H9 (cell line): ENCODE measurements around the gene NUP35. TPM values are rescaled to one million over a fixed set of nuclear protein-coding genes. Genes with fewer than 3 reads are reported as not detected.

Source experiments
- DNase-seq: peaks from one replicate; pipeline ENCODE4 v3.0.0-alpha.2; 2017
- H2AFZ ChIP-seq: one replicate; pipeline ENCODE4 v1.6.1; 2013; ENCODE audit warnings: mild to moderate bottlenecking, low read length, control low read depth, moderate library complexity
- H2AK5ac ChIP-seq: 2 replicates; pipeline ENCODE4 v1.6.1; 2013; ENCODE audit warnings: low read length, control low read depth, mixed read lengths; ENCODE audit not compliant: insufficient read length
- H2BK120ac ChIP-seq: one replicate; pipeline ENCODE4 v1.6.1; 2013; ENCODE audit warnings: low read depth, mild to moderate bottlenecking, low read length, control low read depth, inconsistent platforms; ENCODE audit not compliant: poor library complexity, severe bottlenecking
- H2BK12ac ChIP-seq: 2 replicates; pipeline ENCODE4 v1.6.1; 2013; ENCODE audit warnings: low read length, control low read depth, mixed read lengths, low read depth; ENCODE audit not compliant: insufficient read length
- H2BK15ac ChIP-seq: 2 replicates; pipeline ENCODE4 v1.6.1; 2013; ENCODE audit warnings: low read depth, low read length, control low read depth
- H2BK20ac ChIP-seq: one replicate; pipeline ENCODE4 v1.6.1; 2013; ENCODE audit warnings: low read depth, mild to moderate bottlenecking, low read length, control low read depth, inconsistent platforms; ENCODE audit not compliant: poor library complexity, severe bottlenecking
- H2BK5ac ChIP-seq: 2 replicates; pipeline ENCODE4 v1.6.1; 2013; ENCODE audit warnings: low read length, control low read depth, mixed read lengths; ENCODE audit not compliant: insufficient read length
- H3K14ac ChIP-seq: 2 replicates; pipeline ENCODE4 v1.6.1; 2013; ENCODE audit warnings: low read length, control low read depth; ENCODE audit not compliant: insufficient read depth
- H3K18ac ChIP-seq: 2 replicates; pipeline ENCODE4 v1.6.1; 2013; ENCODE audit warnings: low read depth, mild to moderate bottlenecking, mixed read lengths, low read length, control low read depth; ENCODE audit not compliant: insufficient read length
- H3K23ac ChIP-seq: 2 replicates; pipeline ENCODE4 v1.6.1; 2013; ENCODE audit warnings: low read length, control low read depth, mixed read lengths, low read depth; ENCODE audit not compliant: insufficient read length
- H3K23me2 ChIP-seq: 2 replicates; pipeline ENCODE4 v1.6.1; 2013; ENCODE audit warnings: low read depth, mild to moderate bottlenecking, mixed read lengths, low read length, control low read depth; ENCODE audit not compliant: insufficient read length, poor library complexity, severe bottlenecking
- H3K27ac ChIP-seq: 2 replicates; pipeline ENCODE4 v1.5.1; 2013; ENCODE audit warnings: low read length, control low read depth, mixed read lengths, low read depth; ENCODE audit not compliant: insufficient read length
- H3K27me3 ChIP-seq: 2 replicates; pipeline ENCODE4 v1.6.1; 2013; ENCODE audit warnings: low read length, control low read depth, inconsistent platforms; ENCODE audit not compliant: insufficient read depth
- H3K4ac ChIP-seq: 2 replicates; pipeline ENCODE4 v1.6.1; 2013; ENCODE audit warnings: low read depth, mild to moderate bottlenecking, control low read depth, inconsistent platforms, low read length, moderate library complexity
- H3K4me1 ChIP-seq: 2 replicates; pipeline ENCODE4 v1.6.1; 2013; ENCODE audit warnings: low read length, control low read depth, inconsistent platforms; ENCODE audit not compliant: insufficient read depth
- H3K4me2 ChIP-seq: 2 replicates; pipeline ENCODE4 v1.6.1; 2013; ENCODE audit warnings: low read length, control low read depth, mixed read lengths; ENCODE audit not compliant: insufficient read length, insufficient read depth
- H3K56ac ChIP-seq: 2 replicates; pipeline ENCODE4 v1.6.1; 2013; ENCODE audit warnings: low read depth, mild to moderate bottlenecking, mixed read lengths, low read length, control low read depth; ENCODE audit not compliant: insufficient read length
- H3K79me1 ChIP-seq: 2 replicates; pipeline ENCODE4 v1.6.1; 2013; ENCODE audit warnings: low read depth, mild to moderate bottlenecking, moderate library complexity, low read length, control low read depth, inconsistent platforms; ENCODE audit not compliant: insufficient read depth, poor library complexity, severe bottlenecking
- H3K79me2 ChIP-seq: 2 replicates; pipeline ENCODE4 v1.6.1; 2013; ENCODE audit warnings: low read length, control low read depth, inconsistent platforms; ENCODE audit not compliant: insufficient read depth
- H3K9ac ChIP-seq: 2 replicates; pipeline ENCODE4 v1.6.1; 2013; ENCODE audit warnings: low read length, control low read depth, mixed read lengths; ENCODE audit not compliant: insufficient read length; ENCODE audit errors: extremely low read depth
- H3K9me3 ChIP-seq: one replicate; pipeline ENCODE4 v1.6.1; 2013; ENCODE audit warnings: low read depth, low read length, inconsistent platforms; ENCODE audit not compliant: control insufficient read depth
- H3T11ph ChIP-seq: one replicate; pipeline ENCODE4 v1.6.1; 2013; ENCODE audit warnings: mild to moderate bottlenecking, low read length, control low read depth, inconsistent platforms
- H4K20me1 ChIP-seq: one replicate; pipeline ENCODE4 v1.6.1; 2013; ENCODE audit not compliant: control insufficient read depth, insufficient read length, insufficient read depth
- H4K5ac ChIP-seq: 2 replicates; pipeline ENCODE4 v1.6.1; 2013; ENCODE audit warnings: low read depth, mild to moderate bottlenecking, mixed read lengths, low read length, control low read depth; ENCODE audit not compliant: insufficient read length
- H4K8ac ChIP-seq: replicated peaks from 2 replicates; pipeline ENCODE4 v1.6.1; 2013; ENCODE audit warnings: low read length, control low read depth, mixed read lengths, low read depth; ENCODE audit not compliant: insufficient read length
- H4K91ac ChIP-seq: 2 replicates; pipeline ENCODE4 v1.6.1; 2013; ENCODE audit warnings: low read depth, mild to moderate bottlenecking, moderate library complexity, mixed read lengths, low read length, control low read depth; ENCODE audit not compliant: insufficient read length
- H3K27ac Mint-ChIP-seq, 3 experiments: 2 replicates in 2 of 3; 3 replicates in 1 of 3; pipeline ENCODE4 v1.8.0; 2020 to 2021; ENCODE audit warnings: mixed read lengths in 3 of 3, mild to moderate bottlenecking in 1 of 3, moderate library complexity in 1 of 3
- H3K27me3 Mint-ChIP-seq: 2 replicates; pipeline ENCODE4 v1.8.0; 2021; ENCODE audit warnings: low read depth, mild to moderate bottlenecking, moderate library complexity, mixed read lengths
- H3K36me3 Mint-ChIP-seq, 3 experiments: 2 replicates in 2 of 3; 3 replicates in 1 of 3; pipeline ENCODE4 v1.8.0; 2020 to 2021; ENCODE audit warnings: low read depth in 3 of 3, mixed read lengths in 3 of 3; ENCODE audit not compliant: insufficient read depth in 1 of 3
- H3K4me1 Mint-ChIP-seq, 2 experiments: 2 replicates each; pipeline ENCODE4 v1.8.0; 2020; ENCODE audit warnings: mixed read lengths in 2 of 2
- H3K4me3 Mint-ChIP-seq, 2 experiments: 2 replicates in 1 of 2; 3 replicates in 1 of 2; pipeline ENCODE4 v1.8.0; 2020 to 2021; ENCODE audit warnings: mild to moderate bottlenecking in 2 of 2, mixed read lengths in 2 of 2, moderate library complexity in 1 of 2
- H3K9me3 Mint-ChIP-seq, 2 experiments: 2 replicates in 1 of 2; 3 replicates in 1 of 2; pipeline ENCODE4 v1.8.0; 2020; ENCODE audit warnings: mild to moderate bottlenecking in 2 of 2, mixed read lengths in 2 of 2, moderate library complexity in 1 of 2
- CTCF ChIP-seq: fragments of 200-600 bp; sonication (generic); conservative IDR thresholded peaks from 3 replicates; pipeline ENCODE4 v1.8.0; 2021; ENCODE audit warnings: antibody characterized with exemption, mild to moderate bottlenecking
- WGBS: extraction: QIAGEN DNeasy Blood & Tissue Kit; methylation state at CpG from one replicate; pipeline ENCODE4 v1.1.7; 2013; ENCODE audit warnings: missing lambda C conversion rate, low lambda C conversion rate, mixed read lengths; ENCODE audit not compliant: insufficient read length; ENCODE audit errors: extremely low coverage; 5-methylcytosine and 5-hydroxymethylcytosine counted together
- total RNA-seq: library from RNA; stranded (reverse); gene quantifications from 2 replicates; pipeline ENCODE4 v1.2.1, GENCODE V29; 2021

NUP35 gene
- total RNA-seq, 1 experiment from 2014 or later: 53.6 TPM

- Histone ChIP-seq H2AK5ac (no peak overlapping the region), H3K27ac (no peak overlapping the region), H4K8ac (no peak overlapping the region), H3K18ac (no peak overlapping the region), H3K23ac (no peak overlapping the region), H2BK15ac (no peak overlapping the region), H3T11ph (no peak overlapping the region), H3K4me2 (no peak overlapping the region), H3K79me1 (no peaks in the 10 kb centered on the region), H4K91ac (no peak overlapping the region), H2BK20ac (no peak overlapping the region), H3K4ac (no peak overlapping the region), H3K9ac (no peak overlapping the region), H4K20me1 (no peaks in the 10 kb centered on the region), H2AFZ (no peak overlapping the region), H3K23me2 (no peaks in the 10 kb centered on the region), H3K4me1 (no peaks in the 10 kb centered on the region), H3K9me3 (no peaks in the 10 kb centered on the region), H3K27me3 (no peaks in the 10 kb centered on the region), H4K5ac (no peak overlapping the region), H3K14ac (no peak overlapping the region), H2BK120ac (no peak overlapping the region), H2BK5ac (no peak overlapping the region), H2BK12ac (no peak overlapping the region), H3K79me2 (no peaks in the 10 kb centered on the region), H3K56ac (no peak overlapping the region)
- Mint-ChIP-seq H3K27me3 (no peaks in the 10 kb centered on the region), H3K36me3 (no peaks in the 10 kb centered on the region), H3K4me3 (no peak overlapping the region), H3K9me3 (no peaks in the 10 kb centered on the region), H3K27ac (no peak overlapping the region; a peak in 1 of 7 replicates), H3K4me1 (0 out of 4 replicates have a peak, but pooled peaks cover 0 to 2% of the 10 kb centered on the region in 2 experiments)
- no CpG with 5 or more reads among the region's 4 CpGs for WGBS
- DNase-seq: no peak
- TF ChIP-seq CTCF: no peak
Measured at GRCh38 chr2:183105402-183106134, 18.7 kb upstream of the NUP35 start.
